Measurements from ENCODE around the gene ARPC1B.
"Not testable (repeated sequence)": the region's sequence is repeated elsewhere in the genome, so short reads cannot be mapped to it uniquely, and the experiment has no call there.

The ARPC1B gene

GRCh38 chr7:99374111-99375064 is at the start of gene ARPC1B:
TSS of gene ARPC1B (plus strand) at chr7:99374730. CDS start at chr7:99385715, 10,985 bp downstream.
- H3K27ac Mint-ChIP-seq, result peak within 1 kb of the TSS in 1 of 3 experiments; percentile 63
- TF ChIP-seq CTCF (IDR thresholded peaks at IDR 0.05; ENCODE audit: unreplicated experiment in 3 of 3), result no peak
- peaks cover 5% of the 10 kb centered on the region for H3K27me3 Mint-ChIP-seq (ENCODE audit: low read depth)
- H3K36me3 Mint-ChIP-seq (ENCODE audit: low read depth), result peaks cover 4% of the 10 kb centered on the region
- no peaks in the 10 kb centered on the region for H3K9me3 Mint-ChIP-seq
- H3K4me3 Mint-ChIP-seq, result peak within 1 kb of the TSS; percentile 81 to 86 (median 83)
- H3K4me1 Mint-ChIP-seq, result peaks cover 21% of the 10 kb centered on the region

- H3K36me3 Mint-ChIP-seq (ENCODE audit: low read depth), result no peaks in the 10 kb centered on the region
- H3K4me3 Mint-ChIP-seq, result peak overlapping the region; percentile 87 to 91 (median 91)
- H3K4me1 Mint-ChIP-seq, result peaks cover 14% of the 10 kb centered on the region
- no peak for TF ChIP-seq CTCF (IDR thresholded peaks at IDR 0.05; ENCODE audit: unreplicated experiment in 3 of 3)
- H3K27me3 Mint-ChIP-seq (ENCODE audit: low read depth), result no peaks in the 10 kb centered on the region
- no peaks in the 10 kb centered on the region for H3K9me3 Mint-ChIP-seq
- peak overlapping the region; percentile 66 to 91 (median 67) for H3K27ac Mint-ChIP-seq
Measured at GRCh38 chr7:99325001-99325493, 49.5 kb upstream of the ARPC1B start.

DNA sequence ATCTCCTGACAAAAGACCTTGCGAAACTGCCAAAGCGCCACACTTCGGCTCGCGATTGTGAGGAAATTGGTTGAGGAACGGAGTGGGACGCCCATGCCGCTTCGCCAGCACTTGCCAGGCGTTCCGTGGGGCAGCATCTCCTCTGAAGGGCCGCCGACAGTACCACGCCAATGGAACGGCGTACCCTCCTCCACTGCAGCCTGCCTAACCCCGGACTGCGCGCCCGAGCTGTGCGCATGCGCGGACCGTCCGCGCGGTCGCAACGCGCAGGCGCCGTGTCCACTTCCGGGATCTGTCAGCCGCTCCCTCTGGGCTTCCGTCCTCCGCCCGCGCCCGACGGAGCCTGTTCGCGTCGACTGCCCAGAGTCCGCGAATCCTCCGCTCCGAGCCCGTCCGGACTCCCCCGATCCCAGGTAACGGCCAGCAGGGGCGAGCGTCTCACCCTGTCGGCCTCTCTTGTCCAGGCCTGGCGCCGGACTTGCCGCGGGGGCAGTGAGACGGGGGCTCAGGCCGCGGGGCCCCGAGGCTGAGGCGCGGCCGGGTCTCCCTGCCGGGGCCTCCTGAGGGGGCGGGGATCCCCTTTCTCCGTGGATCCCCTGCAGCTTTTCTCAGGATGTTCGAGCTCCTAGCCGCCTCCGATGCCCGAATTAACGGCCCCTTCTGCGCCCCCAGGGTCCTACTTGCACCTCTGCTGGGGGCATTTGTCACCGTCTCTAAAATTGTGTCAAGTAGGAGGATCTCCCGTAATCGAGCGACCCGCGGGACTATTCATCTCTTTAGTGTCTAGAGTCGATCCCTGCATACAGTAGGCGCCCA is 48.7 kb upstream of the ARPC1B start, which contains the start of gene ARPC1A:
ARPC1A (plus strand) TSS at position 307 of the 816 bp plus-strand sequence. CDS start 7,456 bp downstream, outside the sequence.
- H3K4me3 Mint-ChIP-seq, result peak within 1 kb of the TSS; percentile 87 to 91 (median 91)
- peak in 2 of 3 experiments; percentile 17 to 32 for TF ChIP-seq CTCF (IDR thresholded peaks at IDR 0.05; ENCODE audit: unreplicated experiment in 3 of 3)
- H3K27me3 Mint-ChIP-seq (ENCODE audit: low read depth), result no peaks in the 10 kb centered on the region

GRCh38 chr7:99326408-99326782 is 48.1 kb upstream of the ARPC1B start:
- H3K4me3 Mint-ChIP-seq, result peak overlapping the region; percentile 87 to 91 (median 91)
- H3K9me3 Mint-ChIP-seq, result no peaks in the 10 kb centered on the region
- H3K36me3 Mint-ChIP-seq (ENCODE audit: low read depth), result no peaks in the 10 kb centered on the region
- H3K27ac Mint-ChIP-seq, result peak overlapping the region; percentile 66 to 91 (median 67)
- no peaks in the 10 kb centered on the region for H3K27me3 Mint-ChIP-seq (ENCODE audit: low read depth)
- H3K4me1 Mint-ChIP-seq, result peaks cover 14% of the 10 kb centered on the region
- TF ChIP-seq CTCF (IDR thresholded peaks at IDR 0.05; ENCODE audit: unreplicated experiment in 3 of 3), result no peak

More for the DNA sequence above, 48.7 kb upstream of the ARPC1B start, which contains the start of gene ARPC1A:
- no peaks in the 10 kb centered on the region for H3K36me3 Mint-ChIP-seq (ENCODE audit: low read depth)
- H3K9me3 Mint-ChIP-seq, result no peaks in the 10 kb centered on the region
- H3K4me1 Mint-ChIP-seq, result peaks cover 14% of the 10 kb centered on the region
- peak within 1 kb of the TSS; percentile 66 to 91 (median 67) for H3K27ac Mint-ChIP-seq

DNA sequence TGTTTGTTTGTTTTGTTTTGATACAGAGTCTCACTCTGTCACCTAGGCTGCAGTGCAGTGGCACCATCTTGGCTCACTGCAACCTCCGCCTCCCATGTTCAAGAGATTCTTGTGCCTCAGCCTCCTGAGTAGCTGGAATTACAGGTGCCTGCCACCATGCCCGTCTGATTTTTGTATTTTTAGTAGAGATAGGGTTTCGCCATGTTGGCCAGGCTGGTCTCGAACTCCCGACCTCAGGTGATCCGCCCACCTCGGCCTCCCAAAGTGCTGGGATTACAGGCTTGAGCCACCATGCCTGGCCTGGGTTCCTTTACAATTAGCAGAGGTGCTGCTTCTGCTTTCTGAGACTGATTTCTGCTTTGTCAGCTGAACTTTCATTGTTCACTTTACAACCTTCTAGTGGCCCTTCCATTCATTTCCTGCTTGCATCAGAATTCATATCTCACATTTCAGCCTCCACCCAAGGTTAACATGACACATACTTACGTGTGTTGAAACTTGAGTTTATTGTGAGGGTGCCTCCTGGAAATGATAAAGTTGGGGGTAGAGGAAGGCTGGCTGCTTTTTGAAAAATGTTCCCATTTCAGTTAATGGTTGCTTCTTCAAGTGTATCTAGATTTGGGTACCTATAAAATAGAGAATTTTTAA is 44.1 kb upstream of the ARPC1B start:
- H3K36me3 Mint-ChIP-seq (ENCODE audit: low read depth), result peaks cover 24% of the 10 kb centered on the region
- not testable (repeated sequence) for H3K27me3 Mint-ChIP-seq (ENCODE audit: low read depth); H3K9me3 Mint-ChIP-seq; H3K27ac Mint-ChIP-seq
- peaks cover 14% of the 10 kb centered on the region for H3K4me1 Mint-ChIP-seq
- peak overlapping the region in 2 of 3 experiments; percentile 16 to 35 for H3K4me3 Mint-ChIP-seq
